BJ (cell line): ENCODE results near the gene KRTAP29-1. TPM values are rescaled to one million over a fixed set of nuclear protein-coding genes. Genes with fewer than 3 reads are reported as not detected.

Source experiments
- CTCF ChIA-PET: fragments of 350-600 bp; formaldehyde crosslinking; extraction: SDS; loops from one replicate; lab custom pipeline; 2021; ENCODE audit warnings: antibody characterized with exemption, inconsistent platforms; lab: Yijun Ruan, JAX
- POLR2A ChIA-PET: fragments of 300-600 bp; sonication (Branson Sonifier 250); formaldehyde crosslinking; extraction: SDS; loops from one replicate; lab custom pipeline; 2021; ENCODE audit warnings: antibody characterized with exemption; lab: Charles Lee
- DNase-seq: peaks from one replicate; pipeline ENCODE4 v3.0.0-alpha.2; 2011; ENCODE audit warnings: low read depth
- H3K27me3 ChIP-seq: 2 replicates; pipeline ENCODE4 v1.6.0; 2011; ENCODE audit warnings: low read length; ENCODE audit not compliant: control insufficient read depth, insufficient read depth
- H3K36me3 ChIP-seq: 2 replicates; pipeline ENCODE4 v1.5.1; 2011; ENCODE audit warnings: low read length; ENCODE audit not compliant: control insufficient read depth, insufficient read depth
- H3K4me3 ChIP-seq: 2 replicates; pipeline ENCODE4 v1.5.1; 2011; ENCODE audit warnings: low read depth, mild to moderate bottlenecking, control low read depth, low read length
- polyA plus RNA-seq: library from polyadenylated mRNA; depleted of rRNA; stranded (reverse); fragments of >200 nt; gene quantifications from 2 replicates; pipeline ENCODE4 v1.2.3, GENCODE V29; 2011
- TF ChIP-seq, protein P1 (sequence below): IDR thresholded peaks from 2 replicates; pipeline ENCODE4 v1.5.1; 2011; ENCODE audit warnings: low read depth, mild to moderate bottlenecking, control low read depth, inconsistent platforms, low read length, moderate library complexity; ENCODE audit not compliant: insufficient read depth

Gene KRTAP29-1
- polyA plus RNA-seq, 1 experiment: not detected

GRCh38 chr17:41304091-41304490 lies 1.4 kb upstream of the KRTAP29-1 start:
- Histone ChIP-seq H3K4me3 (no peak overlapping the region), H3K27me3 (no peaks in the 10 kb centered on the region), H3K36me3 (no peaks in the 10 kb centered on the region)
- POLR2A ChIA-PET: no interaction called here
- CTCF ChIA-PET: interaction anchor here (0.9 to 2.0 kb wide), 2 partner anchors 17 to 362 kb away, joined by 4 to 5 read pairs; no protein-coding TSS in a partner anchor
- TF ChIP-seq, protein P1, sequence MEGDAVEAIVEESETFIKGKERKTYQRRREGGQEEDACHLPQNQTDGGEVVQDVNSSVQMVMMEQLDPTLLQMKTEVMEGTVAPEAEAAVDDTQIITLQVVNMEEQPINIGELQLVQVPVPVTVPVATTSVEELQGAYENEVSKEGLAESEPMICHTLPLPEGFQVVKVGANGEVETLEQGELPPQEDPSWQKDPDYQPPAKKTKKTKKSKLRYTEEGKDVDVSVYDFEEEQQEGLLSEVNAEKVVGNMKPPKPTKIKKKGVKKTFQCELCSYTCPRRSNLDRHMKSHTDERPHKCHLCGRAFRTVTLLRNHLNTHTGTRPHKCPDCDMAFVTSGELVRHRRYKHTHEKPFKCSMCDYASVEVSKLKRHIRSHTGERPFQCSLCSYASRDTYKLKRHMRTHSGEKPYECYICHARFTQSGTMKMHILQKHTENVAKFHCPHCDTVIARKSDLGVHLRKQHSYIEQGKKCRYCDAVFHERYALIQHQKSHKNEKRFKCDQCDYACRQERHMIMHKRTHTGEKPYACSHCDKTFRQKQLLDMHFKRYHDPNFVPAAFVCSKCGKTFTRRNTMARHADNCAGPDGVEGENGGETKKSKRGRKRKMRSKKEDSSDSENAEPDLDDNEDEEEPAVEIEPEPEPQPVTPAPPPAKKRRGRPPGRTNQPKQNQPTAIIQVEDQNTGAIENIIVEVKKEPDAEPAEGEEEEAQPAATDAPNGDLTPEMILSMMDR: no peak
- DNase-seq: no peak

DNA sequence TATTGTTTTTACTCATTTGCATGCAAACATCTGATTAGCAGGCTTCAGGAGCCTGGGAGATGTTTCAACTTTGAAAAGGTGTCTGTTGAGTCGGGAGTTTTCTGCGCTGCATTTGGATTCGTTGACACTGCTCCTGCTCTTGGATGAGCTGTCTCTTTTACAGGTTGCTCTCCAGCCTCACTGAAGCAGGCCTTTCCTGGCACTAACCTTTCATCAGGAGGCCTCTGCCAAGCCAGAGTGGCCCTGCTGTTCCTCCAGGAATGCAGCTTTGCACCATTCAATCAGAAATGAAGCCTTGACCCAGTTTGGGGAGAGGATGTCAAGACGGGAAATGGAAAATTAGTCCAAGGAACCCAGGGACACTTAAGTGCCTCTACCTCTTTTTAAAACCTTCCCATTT lies 330 bp upstream of the KRTAP29-1 start:
- CTCF ChIA-PET: interaction anchor here (2.0 kb wide), 1 partner anchor 363 kb away, joined by 5 read pairs; no protein-coding TSS in a partner anchor

GRCh38 chr17:41301204-41301790 lies 1.4 kb downstream of the KRTAP29-1 start:
- CTCF ChIA-PET: interaction anchor here (0.6 to 1.2 kb wide), 3 partner anchors 21 to 64 kb away, joined by 3 to 4 read pairs (median 3); partner anchors contain the start of gene KRTAP9-8
- no peaks in the 10 kb centered on the region for H3K27me3 ChIP-seq
- POLR2A ChIA-PET: no interaction called here
- TF ChIP-seq, protein P1: no peak
- H3K36me3 ChIP-seq: no peaks in the 10 kb centered on the region
- no peak for DNase-seq
- H3K4me3 ChIP-seq: no peak overlapping the region

More for the DNA sequence above, 330 bp upstream of the KRTAP29-1 start:
- no peak for DNase-seq
- Histone ChIP-seq H3K27me3 (no peaks in the 10 kb centered on the region), H3K4me3 (no peak overlapping the region), H3K36me3 (no peaks in the 10 kb centered on the region)
- TF ChIP-seq, protein P1: no peak
- POLR2A ChIA-PET: no interaction called here

DNA sequence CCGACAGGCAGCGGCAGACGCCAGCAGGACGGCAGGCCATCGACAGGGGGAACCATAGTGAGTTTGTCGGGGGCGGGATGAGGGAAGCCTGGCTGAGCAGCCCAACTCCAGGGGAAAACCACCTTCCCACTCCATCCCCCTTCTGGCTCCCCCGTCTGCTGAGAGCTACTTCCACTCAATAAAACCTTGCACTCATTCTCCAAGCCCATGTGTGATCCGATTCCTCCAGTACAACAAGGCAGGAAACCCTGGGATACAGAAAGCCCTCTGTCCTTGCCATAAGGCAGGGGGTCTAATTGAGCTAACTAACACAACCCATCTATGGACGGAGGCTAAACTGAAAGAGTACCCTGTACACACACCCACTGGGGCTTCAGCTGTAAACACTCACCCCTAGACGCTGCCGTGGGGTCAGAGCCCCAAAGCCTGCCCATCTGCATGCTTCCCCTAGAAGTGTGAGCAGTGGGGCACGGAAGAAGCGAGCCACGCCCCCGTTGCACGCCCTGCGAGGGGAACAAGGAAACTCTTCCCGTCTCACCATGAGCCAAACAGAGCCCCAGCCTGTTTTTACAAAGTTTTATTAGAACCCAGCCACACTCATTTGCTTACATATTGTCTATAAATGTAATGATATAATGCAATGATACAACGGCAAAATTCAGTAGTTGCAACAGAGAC lies 4.1 kb downstream of the KRTAP29-1 start:
- ChIA-PET POLR2A (no interaction called here), CTCF (no interaction called here)
- Histone ChIP-seq H3K4me3 (no peak overlapping the region), H3K27me3 (no peaks in the 10 kb centered on the region), H3K36me3 (no peaks in the 10 kb centered on the region)
- TF ChIP-seq, protein P1: no peak
- DNase-seq: no peak

- no peak for DNase-seq
- Histone ChIP-seq H3K4me3 (no peak overlapping the region), H3K27me3 (no peaks in the 10 kb centered on the region), H3K36me3 (no peaks in the 10 kb centered on the region)
- ChIA-PET POLR2A (no interaction called here), CTCF (interaction anchor here (1.6 kb wide), 1 partner anchor 12 kb away, joined by 5 read pairs; the partner anchor contains the start of gene KRTAP16-1)
- TF ChIP-seq, protein P1: no peak
Observed at GRCh38 chr17:41296846-41297245, 5.8 kb downstream of the KRTAP29-1 start.
